ENCODE data around the gene FOXP4. TPM values are rescaled to one million over a fixed set of nuclear protein-coding genes. Genes with fewer than 3 reads are reported as not detected.
A peak's percentile ranks its signal among the peaks of the same experiment; 100 is the strongest.

FOXP4 gene
- total RNA-seq, 1 donor from 2014 or later = 22.4 TPM

DNA sequence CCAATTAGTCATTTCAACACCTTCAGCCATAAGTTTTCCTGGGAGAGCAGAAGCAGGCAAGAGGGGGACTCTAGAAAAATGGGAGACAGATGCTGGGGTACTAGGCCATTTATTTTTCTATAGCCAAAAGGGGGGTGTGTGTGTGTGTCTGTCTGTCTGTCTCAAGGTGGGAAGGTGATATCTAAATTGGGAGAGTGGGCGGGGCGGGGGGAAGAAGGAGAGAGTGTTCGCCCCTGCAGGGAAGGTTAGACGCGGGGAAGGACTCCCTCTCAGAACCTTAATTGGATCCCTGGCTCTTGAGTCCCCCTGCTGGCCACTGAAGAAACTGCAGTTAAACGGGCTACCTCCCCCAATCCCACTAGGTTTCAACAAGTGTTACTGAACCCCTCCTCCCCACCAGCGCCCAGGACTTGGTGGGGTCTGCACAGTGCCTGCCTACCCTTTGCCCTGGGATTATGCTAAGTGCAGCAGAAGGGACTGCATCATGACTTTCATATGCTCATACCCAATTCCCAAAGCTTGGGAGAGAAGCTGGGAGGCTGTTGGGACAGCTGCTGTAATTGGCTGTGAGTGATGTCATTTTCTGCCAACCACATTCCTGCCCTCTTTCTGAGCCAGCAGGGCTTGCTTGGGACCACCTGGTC is 45.8 kb downstream of the FOXP4 start:
- no peak for DNase-seq (ENCODE audit: low read depth)
- Histone ChIP-seq H3K4me3 (ENCODE audit: low read depth, low read length) (no peak overlapping the region), H3K36me3 (ENCODE audit: control insufficient read depth, insufficient read depth, low read length) (peaks cover 1% of the 10 kb centered on the region), H3K27me3 (ENCODE audit: control insufficient read depth, insufficient read depth, low read length) (no peaks in the 10 kb centered on the region)
- TF ChIP-seq, protein P1, sequence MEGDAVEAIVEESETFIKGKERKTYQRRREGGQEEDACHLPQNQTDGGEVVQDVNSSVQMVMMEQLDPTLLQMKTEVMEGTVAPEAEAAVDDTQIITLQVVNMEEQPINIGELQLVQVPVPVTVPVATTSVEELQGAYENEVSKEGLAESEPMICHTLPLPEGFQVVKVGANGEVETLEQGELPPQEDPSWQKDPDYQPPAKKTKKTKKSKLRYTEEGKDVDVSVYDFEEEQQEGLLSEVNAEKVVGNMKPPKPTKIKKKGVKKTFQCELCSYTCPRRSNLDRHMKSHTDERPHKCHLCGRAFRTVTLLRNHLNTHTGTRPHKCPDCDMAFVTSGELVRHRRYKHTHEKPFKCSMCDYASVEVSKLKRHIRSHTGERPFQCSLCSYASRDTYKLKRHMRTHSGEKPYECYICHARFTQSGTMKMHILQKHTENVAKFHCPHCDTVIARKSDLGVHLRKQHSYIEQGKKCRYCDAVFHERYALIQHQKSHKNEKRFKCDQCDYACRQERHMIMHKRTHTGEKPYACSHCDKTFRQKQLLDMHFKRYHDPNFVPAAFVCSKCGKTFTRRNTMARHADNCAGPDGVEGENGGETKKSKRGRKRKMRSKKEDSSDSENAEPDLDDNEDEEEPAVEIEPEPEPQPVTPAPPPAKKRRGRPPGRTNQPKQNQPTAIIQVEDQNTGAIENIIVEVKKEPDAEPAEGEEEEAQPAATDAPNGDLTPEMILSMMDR (IDR thresholded peaks at IDR 0.05; ENCODE audit: insufficient read depth, low read length, poor library complexity, severe bottlenecking) = peak; percentile 91

DNA sequence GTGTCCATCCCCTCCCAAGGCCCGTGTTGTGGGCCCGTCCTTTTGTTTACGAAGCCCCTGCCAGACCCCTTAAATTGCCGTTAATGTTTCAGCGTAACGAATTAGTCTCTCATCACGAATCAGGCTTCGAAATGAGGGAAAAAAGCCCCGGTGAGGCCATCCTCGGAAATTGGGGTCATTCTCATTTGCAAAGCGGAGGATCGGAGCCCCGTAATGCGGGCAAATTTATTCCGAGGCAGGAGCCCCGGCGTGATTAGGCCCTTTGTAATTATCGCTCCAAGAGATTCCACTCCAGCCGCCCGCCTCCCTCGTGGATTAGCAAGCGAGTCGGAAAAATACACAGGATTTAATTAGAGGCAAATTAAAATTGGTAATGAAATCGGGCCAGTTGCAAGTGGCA is 47.2 kb downstream of the FOXP4 start:
- peaks cover 1% of the 10 kb centered on the region for H3K36me3 ChIP-seq (ENCODE audit: control insufficient read depth, insufficient read depth, low read length)
- no peak overlapping the region for H3K4me3 ChIP-seq (ENCODE audit: low read depth, low read length)
- H3K27me3 ChIP-seq (ENCODE audit: control insufficient read depth, insufficient read depth, low read length) = no peaks in the 10 kb centered on the region
- TF ChIP-seq, protein P1 (IDR thresholded peaks at IDR 0.05; ENCODE audit: insufficient read depth, low read length, poor library complexity, severe bottlenecking) = no peak
- DNase-seq (ENCODE audit: low read depth) = no peak

DNA sequence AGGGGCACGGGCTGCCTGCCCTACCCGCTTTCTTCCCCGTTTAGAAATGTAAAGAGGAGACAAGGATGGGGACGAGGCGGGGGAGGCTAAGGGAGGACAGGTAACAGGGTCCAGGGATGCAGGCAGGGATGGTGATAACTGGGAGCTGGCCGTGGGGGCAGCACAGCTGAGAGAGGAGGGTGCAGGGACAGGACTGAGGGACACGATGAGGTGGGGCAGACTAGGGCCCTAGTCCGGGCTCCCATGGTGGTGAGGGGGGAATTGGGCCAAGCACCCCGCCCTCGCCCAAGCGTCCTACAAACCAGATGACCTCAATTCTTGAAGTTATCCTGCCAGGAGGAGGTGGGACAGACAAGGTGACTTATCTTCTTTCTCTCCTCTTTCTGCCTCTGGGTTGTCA is 47.7 kb downstream of the FOXP4 start:
- Histone ChIP-seq H3K4me3 (ENCODE audit: low read depth, low read length) (no peak overlapping the region), H3K27me3 (ENCODE audit: control insufficient read depth, insufficient read depth, low read length) (no peaks in the 10 kb centered on the region), H3K36me3 (ENCODE audit: control insufficient read depth, insufficient read depth, low read length) (peaks cover 1% of the 10 kb centered on the region)
- no peak for DNase-seq (ENCODE audit: low read depth)
- TF ChIP-seq, protein P1 (IDR thresholded peaks at IDR 0.05; ENCODE audit: insufficient read depth, low read length, poor library complexity, severe bottlenecking) = no peak

- H3K27me3 ChIP-seq (ENCODE audit: control insufficient read depth, insufficient read depth, low read length) = no peaks in the 10 kb centered on the region
- TF ChIP-seq, protein P1 (IDR thresholded peaks at IDR 0.05; ENCODE audit: insufficient read depth, low read length, poor library complexity, severe bottlenecking) = no peak
- H3K36me3 ChIP-seq (ENCODE audit: control insufficient read depth, insufficient read depth, low read length) = peaks cover 1% of the 10 kb centered on the region
- H3K4me3 ChIP-seq (ENCODE audit: low read depth, low read length) = no peak overlapping the region
- no peak for DNase-seq (ENCODE audit: low read depth)
Observed at GRCh38 chr6:41594326-41594725, 48.1 kb downstream of the FOXP4 start.

DNA sequence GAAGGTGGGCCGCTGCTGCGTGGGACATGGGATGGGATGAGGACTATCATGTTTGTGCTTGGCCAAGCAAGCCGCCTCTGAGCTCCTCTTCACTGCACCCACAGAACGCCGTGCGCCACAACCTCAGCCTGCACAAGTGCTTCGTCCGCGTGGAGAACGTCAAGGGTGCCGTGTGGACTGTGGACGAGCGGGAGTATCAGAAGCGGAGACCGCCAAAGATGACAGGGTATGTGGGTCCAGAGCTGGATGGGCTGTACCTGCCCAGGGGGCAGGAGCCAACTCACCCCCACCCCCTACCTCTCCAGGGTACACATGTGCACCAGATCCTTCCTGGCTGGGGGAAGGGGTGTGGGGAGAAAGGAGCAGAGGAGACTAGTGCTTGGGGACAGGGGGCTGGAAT is 48.6 kb downstream of the FOXP4 start:
- H3K36me3 ChIP-seq (ENCODE audit: control insufficient read depth, insufficient read depth, low read length) = peaks cover 1% of the 10 kb centered on the region
- TF ChIP-seq, protein P1 (IDR thresholded peaks at IDR 0.05; ENCODE audit: insufficient read depth, low read length, poor library complexity, severe bottlenecking) = no peak
- H3K4me3 ChIP-seq (ENCODE audit: low read depth, low read length) = no peak overlapping the region
- no peak for DNase-seq (ENCODE audit: low read depth)
- no peaks in the 10 kb centered on the region for H3K27me3 ChIP-seq (ENCODE audit: control insufficient read depth, insufficient read depth, low read length)

- Histone ChIP-seq H3K27me3 (ENCODE audit: control insufficient read depth, insufficient read depth, low read length) (no peaks in the 10 kb centered on the region), H3K4me3 (ENCODE audit: low read depth, low read length) (no peak overlapping the region), H3K36me3 (ENCODE audit: control insufficient read depth, insufficient read depth, low read length) (peaks cover 1% of the 10 kb centered on the region)
- TF ChIP-seq, protein P1 (IDR thresholded peaks at IDR 0.05; ENCODE audit: insufficient read depth, low read length, poor library complexity, severe bottlenecking) = no peak
- DNase-seq (ENCODE audit: low read depth) = no peak
Observed at GRCh38 chr6:41595166-41595565, 49.0 kb downstream of the FOXP4 start.
